Measurements from ENCODE around the gene IL5RA.
A peak's percentile ranks its signal among the peaks of the same experiment; 100 is the strongest.

Gene IL5RA

DNA sequence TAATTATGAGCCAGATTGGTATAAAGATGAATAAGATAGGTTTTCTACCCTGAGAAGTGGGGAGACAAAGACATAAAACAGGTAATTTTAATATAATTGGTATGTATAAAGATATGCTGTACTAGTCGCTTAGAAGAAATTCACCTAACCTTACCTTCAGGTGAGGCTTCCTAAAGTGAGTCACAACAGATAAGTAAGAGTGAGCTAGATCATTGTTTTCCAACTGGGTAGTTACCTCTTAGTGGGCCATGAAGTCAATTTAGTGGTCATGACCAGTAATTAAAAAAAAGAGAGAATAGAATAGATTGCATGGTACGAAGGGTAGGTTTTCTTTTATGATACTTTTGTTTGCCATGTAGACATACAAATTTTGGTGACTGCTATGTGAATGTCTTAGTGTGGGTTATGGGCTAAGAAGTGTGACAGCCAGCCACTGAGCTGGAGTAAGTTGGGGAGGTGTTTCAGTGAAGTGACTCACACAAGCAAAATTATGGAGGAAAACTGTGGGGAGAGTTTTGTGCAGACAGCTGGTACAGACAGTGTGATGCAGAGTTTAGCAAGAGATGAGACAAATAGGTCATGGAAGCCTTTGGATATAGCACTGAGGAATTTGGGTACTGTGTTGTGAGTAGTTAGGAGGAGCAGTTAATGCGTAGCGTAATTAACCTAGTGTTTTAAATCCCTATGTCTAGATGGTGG lies 24.7 kb upstream of the IL5RA start:
- Histone ChIP-seq H2BK12ac (ENCODE audit: low read length) (no peak overlapping the region), H4K12ac (ENCODE audit: low read depth, low read length) (no peak overlapping the region), H2BK120ac (ENCODE audit: insufficient read depth, low read length, poor library complexity) (no peak overlapping the region), H2AFZ (ENCODE audit: insufficient read depth, low read length, poor library complexity) (no peak overlapping the region), H3K9me3 (ENCODE audit: insufficient read depth, low read depth, low read length) (no peaks in the 10 kb centered on the region), H3K23ac (ENCODE audit: low read length) (no peak overlapping the region), H4K8ac (ENCODE audit: low read depth, low read length) (no peak overlapping the region), H3K18ac (ENCODE audit: low read length) (no peak overlapping the region), H3K79me1 (ENCODE audit: low read length) (no peaks in the 10 kb centered on the region), H3K14ac (ENCODE audit: low read length) (no peak overlapping the region), H3K4me1 (ENCODE audit: control insufficient read depth in 1 of 2, insufficient read depth in 2 of 2, low read length in 2 of 2) (no peaks in the 10 kb centered on the region), H3K9ac (ENCODE audit: low read length) (no peak overlapping the region), H3K4me2 (ENCODE audit: low read length) (no peak overlapping the region), H2AK5ac (ENCODE audit: low read length) (no peak overlapping the region), H3K4ac (ENCODE audit: low read depth, low read length) (no peak overlapping the region), H3K27me3 (ENCODE audit: insufficient read depth, low read length) (no peaks in the 10 kb centered on the region), H3K36me3 (ENCODE audit: control insufficient read depth in 1 of 2, insufficient read depth in 2 of 2, low read length in 2 of 2) (peaks cover 8 to 9% of the 10 kb centered on the region in 2 experiments), H3K27ac (ENCODE audit: low read depth, low read length) (no peak overlapping the region), H2BK5ac (ENCODE audit: low read depth, low read length, poor library complexity) (no peak overlapping the region), H3K79me2 (ENCODE audit: control insufficient read depth, insufficient read depth, low read length, poor library complexity) (no peaks in the 10 kb centered on the region), H4K91ac (ENCODE audit: low read depth, low read length) (no peak overlapping the region), H3K4me3 (ENCODE audit: low read depth, low read length) (no peak overlapping the region)
- no CpG with 5 or more reads among the region's 4 CpGs for WGBS (ENCODE audit: extremely low coverage, insufficient coverage, insufficient read length)
- DNase-seq, result no peak

DNA sequence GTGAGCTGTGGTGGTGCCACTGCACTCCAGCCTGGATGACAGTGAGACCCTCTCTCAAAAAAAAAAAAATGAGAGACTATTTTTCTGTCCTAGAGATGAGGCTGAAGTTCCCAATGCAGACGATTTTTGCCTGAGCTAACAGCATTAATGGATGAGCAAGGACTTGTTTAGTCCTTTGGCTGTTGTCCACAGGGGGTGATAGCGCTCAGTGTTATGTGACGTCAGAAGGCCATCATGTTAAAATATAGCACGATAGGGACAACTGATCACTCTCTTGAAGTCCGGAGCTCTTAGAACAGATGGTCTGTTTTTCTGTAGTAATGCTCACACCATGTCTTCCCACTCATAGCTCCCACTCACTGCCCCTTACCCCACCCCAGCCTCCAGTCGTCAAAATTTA lies 23.3 kb upstream of the IL5RA start:
- H3K4ac ChIP-seq (ENCODE audit: low read depth, low read length), result peak overlapping the region; percentile 33
- no peak overlapping the region for H2BK120ac ChIP-seq (ENCODE audit: insufficient read depth, low read length, poor library complexity)
- no peak overlapping the region for H3K9ac ChIP-seq (ENCODE audit: low read length)
- H3K79me1 ChIP-seq (ENCODE audit: low read length), result no peaks in the 10 kb centered on the region
- H2AFZ ChIP-seq (ENCODE audit: insufficient read depth, low read length, poor library complexity), result no peak overlapping the region
- no peak overlapping the region for H3K4me3 ChIP-seq (ENCODE audit: low read depth, low read length)
- no peaks in the 10 kb centered on the region for H3K79me2 ChIP-seq (ENCODE audit: control insufficient read depth, insufficient read depth, low read length, poor library complexity)
- H3K36me3 ChIP-seq (ENCODE audit: control insufficient read depth in 1 of 2, insufficient read depth in 2 of 2, low read length in 2 of 2), result peaks cover 8 to 13% of the 10 kb centered on the region in 2 experiments
- DNase-seq, result no peak
- no peak overlapping the region for H2BK12ac ChIP-seq (ENCODE audit: low read length)
- no peak overlapping the region for H3K23ac ChIP-seq (ENCODE audit: low read length)
- no peak overlapping the region for H4K12ac ChIP-seq (ENCODE audit: low read depth, low read length)
- H3K27me3 ChIP-seq (ENCODE audit: insufficient read depth, low read length), result no peaks in the 10 kb centered on the region
- no peak overlapping the region for H3K27ac ChIP-seq (ENCODE audit: low read depth, low read length)
- H2AK5ac ChIP-seq (ENCODE audit: low read length), result no peak overlapping the region
- WGBS (ENCODE audit: extremely low coverage, insufficient coverage, insufficient read length), result no CpG with 5 or more reads among the region's 6 CpGs
- H3K18ac ChIP-seq (ENCODE audit: low read length), result no peak overlapping the region
- H3K9me3 ChIP-seq (ENCODE audit: insufficient read depth, low read depth, low read length), result no peaks in the 10 kb centered on the region
- no peak overlapping the region for H2BK5ac ChIP-seq (ENCODE audit: low read depth, low read length, poor library complexity)
- H3K4me2 ChIP-seq (ENCODE audit: low read length), result no peak overlapping the region
- H3K14ac ChIP-seq (ENCODE audit: low read length), result no peak overlapping the region
- no peak overlapping the region for H4K8ac ChIP-seq (ENCODE audit: low read depth, low read length)
- H3K4me1 ChIP-seq (ENCODE audit: control insufficient read depth in 1 of 2, insufficient read depth in 2 of 2, low read length in 2 of 2), result peaks cover 0 to 2% of the 10 kb centered on the region in 2 experiments
- no peak overlapping the region for H4K91ac ChIP-seq (ENCODE audit: low read depth, low read length)

DNA sequence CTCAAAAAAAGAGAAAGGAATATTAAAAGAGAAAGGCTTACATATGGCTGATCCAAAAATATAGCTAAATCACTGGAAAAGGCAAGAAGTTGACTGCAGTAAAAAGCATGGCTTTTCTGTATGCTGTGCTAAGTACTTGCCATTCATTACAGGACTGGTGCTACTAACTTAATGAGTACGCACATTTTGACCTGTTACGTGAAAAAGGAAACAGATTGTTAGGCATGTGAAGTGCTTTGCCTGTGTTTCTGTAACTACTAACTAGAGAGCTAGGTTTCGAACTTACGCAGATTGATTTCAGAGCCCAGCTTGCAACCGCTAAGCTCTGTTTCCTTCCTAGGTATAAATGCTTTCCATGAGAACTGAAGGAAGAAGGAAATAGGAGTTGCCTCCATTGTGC lies 19.4 kb upstream of the IL5RA start:
- Histone ChIP-seq H3K4me2 (ENCODE audit: low read length) (no peak overlapping the region), H3K4me3 (ENCODE audit: low read depth, low read length) (no peak overlapping the region), H2AFZ (ENCODE audit: insufficient read depth, low read length, poor library complexity) (no peak overlapping the region), H3K23ac (ENCODE audit: low read length) (no peak overlapping the region), H3K79me1 (ENCODE audit: low read length) (peaks cover 10% of the 10 kb centered on the region), H4K8ac (ENCODE audit: low read depth, low read length) (no peak overlapping the region), H3K9ac (ENCODE audit: low read length) (no peak overlapping the region), H3K36me3 (ENCODE audit: control insufficient read depth in 1 of 2, insufficient read depth in 2 of 2, low read length in 2 of 2) (peaks cover 8 to 13% of the 10 kb centered on the region in 2 experiments), H3K18ac (ENCODE audit: low read length) (no peak overlapping the region), H3K4ac (ENCODE audit: low read depth, low read length) (no peak overlapping the region), H4K91ac (ENCODE audit: low read depth, low read length) (no peak overlapping the region), H3K79me2 (ENCODE audit: control insufficient read depth, insufficient read depth, low read length, poor library complexity) (peaks cover 11% of the 10 kb centered on the region), H3K27me3 (ENCODE audit: insufficient read depth, low read length) (no peaks in the 10 kb centered on the region), H3K4me1 (ENCODE audit: control insufficient read depth in 1 of 2, insufficient read depth in 2 of 2, low read length in 2 of 2) (peaks cover 3 to 6% of the 10 kb centered on the region in 2 experiments), H3K9me3 (ENCODE audit: insufficient read depth, low read depth, low read length) (no peaks in the 10 kb centered on the region), H2AK5ac (ENCODE audit: low read length) (no peak overlapping the region), H4K12ac (ENCODE audit: low read depth, low read length) (no peak overlapping the region), H3K27ac (ENCODE audit: low read depth, low read length) (no peak overlapping the region), H2BK5ac (ENCODE audit: low read depth, low read length, poor library complexity) (no peak overlapping the region), H2BK120ac (ENCODE audit: insufficient read depth, low read length, poor library complexity) (no peak overlapping the region), H2BK12ac (ENCODE audit: low read length) (no peak overlapping the region), H3K14ac (ENCODE audit: low read length) (no peak overlapping the region)
- no peak for DNase-seq
- WGBS (ENCODE audit: extremely low coverage, insufficient coverage, insufficient read length), result no CpG with 5 or more reads among the region's 5 CpGs

GRCh38 chr3:3127432-3128010 lies 17.3 kb upstream of the IL5RA start:
- peaks cover 8 to 13% of the 10 kb centered on the region in 2 experiments for H3K36me3 ChIP-seq (ENCODE audit: control insufficient read depth in 1 of 2, insufficient read depth in 2 of 2, low read length in 2 of 2)
- no peaks in the 10 kb centered on the region for H3K9me3 ChIP-seq (ENCODE audit: insufficient read depth, low read depth, low read length)
- H3K79me1 ChIP-seq (ENCODE audit: low read length), result peaks cover 10% of the 10 kb centered on the region

More at GRCh38 chr3:3127432-3128010, 17.3 kb upstream of the IL5RA start:
- Histone ChIP-seq H2BK12ac (ENCODE audit: low read length) (peak overlapping the region; percentile 33), H3K4me1 (ENCODE audit: control insufficient read depth in 1 of 2, insufficient read depth in 2 of 2, low read length in 2 of 2) (peaks cover 3 to 6% of the 10 kb centered on the region in 2 experiments), H3K79me2 (ENCODE audit: control insufficient read depth, insufficient read depth, low read length, poor library complexity) (peaks cover 11% of the 10 kb centered on the region), H4K8ac (ENCODE audit: low read depth, low read length) (peak overlapping the region; percentile 99), H3K23ac (ENCODE audit: low read length) (no peak overlapping the region), H4K12ac (ENCODE audit: low read depth, low read length) (peak overlapping the region; percentile 100), H3K18ac (ENCODE audit: low read length) (peak overlapping the region; percentile 99), H3K4me3 (ENCODE audit: low read depth, low read length) (peak overlapping the region; percentile 93), H4K91ac (ENCODE audit: low read depth, low read length) (peak overlapping the region; percentile 92), H2BK120ac (ENCODE audit: insufficient read depth, low read length, poor library complexity) (peak overlapping the region; percentile 98), H3K27me3 (ENCODE audit: insufficient read depth, low read length) (no peaks in the 10 kb centered on the region), H3K4me2 (ENCODE audit: low read length) (peak overlapping the region; percentile 84), H3K27ac (ENCODE audit: low read depth, low read length) (no peak overlapping the region), H2AK5ac (ENCODE audit: low read length) (peak overlapping the region; percentile 72), H3K4ac (ENCODE audit: low read depth, low read length) (peak overlapping the region; percentile 99), H3K14ac (ENCODE audit: low read length) (peak overlapping the region; percentile 99), H3K9ac (ENCODE audit: low read length) (peak overlapping the region; percentile 81), H2AFZ (ENCODE audit: insufficient read depth, low read length, poor library complexity) (peak overlapping the region; percentile 98), H2BK5ac (ENCODE audit: low read depth, low read length, poor library complexity) (peak overlapping the region; percentile 96)
- no CpG with 5 or more reads among the region's 20 CpGs for WGBS (ENCODE audit: extremely low coverage, insufficient coverage, insufficient read length)
- peak in 1 of 2 donors; percentile 35 for DNase-seq
